Measurements from ENCODE around the gene AGBL3.

Gene AGBL3

GRCh38 chr7:134991469-134992339, 5.4 kb downstream of the AGBL3 start:
- DNase-seq (ENCODE audit: low read depth), result peak; percentile 25
- TF ChIP-seq CTCF (IDR thresholded peaks at IDR 0.05; ENCODE audit: insufficient read depth, low read depth, low read length, missing control alignments), result no peak
- H3K4me3 ChIP-seq (ENCODE audit: low read depth, low read length), result peak overlapping the region; percentile 33

- peak; percentile 91 for DNase-seq (ENCODE audit: low read depth)
- H3K4me3 ChIP-seq (ENCODE audit: low read depth, low read length), result peak overlapping the region; percentile 33
- TF ChIP-seq CTCF (IDR thresholded peaks at IDR 0.05; ENCODE audit: insufficient read depth, low read depth, low read length, missing control alignments), result no peak
Observed at GRCh38 chr7:134992626-134993179, 6.4 kb downstream of the AGBL3 start.

GRCh38 chr7:134993877-134994456, 7.7 kb downstream of the AGBL3 start:
- DNase-seq (ENCODE audit: low read depth), result no peak
- H3K4me3 ChIP-seq (ENCODE audit: low read depth, low read length), result no peak overlapping the region
- TF ChIP-seq CTCF (IDR thresholded peaks at IDR 0.05; ENCODE audit: insufficient read depth, low read depth, low read length, missing control alignments), result no peak

GRCh38 chr7:134995239-134996096, 9.2 kb downstream of the AGBL3 start:
- no peak for TF ChIP-seq CTCF (IDR thresholded peaks at IDR 0.05; ENCODE audit: insufficient read depth, low read depth, low read length, missing control alignments)
- DNase-seq (ENCODE audit: low read depth), result peak; percentile 89
- H3K4me3 ChIP-seq (ENCODE audit: low read depth, low read length), result peak overlapping the region; percentile 44

DNA sequence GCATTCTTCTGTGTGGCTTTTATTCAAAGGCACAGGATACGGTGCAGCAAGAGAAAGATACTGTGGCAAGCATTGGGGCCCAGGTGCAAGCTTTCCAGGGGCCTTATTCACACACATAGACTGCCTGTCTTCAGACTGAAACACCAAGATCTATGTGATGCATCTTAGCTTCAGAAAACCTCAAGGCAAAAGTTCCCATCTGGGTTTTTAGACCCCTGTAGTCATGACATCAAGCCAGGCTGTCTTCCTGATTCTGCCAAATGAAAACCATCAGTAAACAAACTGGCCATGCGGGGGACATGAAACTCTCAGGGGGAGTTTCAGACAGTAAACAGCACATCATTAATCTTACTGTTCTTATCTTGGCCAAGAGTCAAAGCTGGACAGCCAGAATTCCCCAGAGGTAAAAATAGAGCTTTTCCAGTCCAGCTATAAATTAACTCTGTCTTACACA, 9.8 kb downstream of the AGBL3 start:
- DNase-seq (ENCODE audit: low read depth), result peak; percentile 94
- TF ChIP-seq CTCF (IDR thresholded peaks at IDR 0.05; ENCODE audit: insufficient read depth, low read depth, low read length, missing control alignments), result no peak
- H3K4me3 ChIP-seq (ENCODE audit: low read depth, low read length), result peak overlapping the region; percentile 44

DNA sequence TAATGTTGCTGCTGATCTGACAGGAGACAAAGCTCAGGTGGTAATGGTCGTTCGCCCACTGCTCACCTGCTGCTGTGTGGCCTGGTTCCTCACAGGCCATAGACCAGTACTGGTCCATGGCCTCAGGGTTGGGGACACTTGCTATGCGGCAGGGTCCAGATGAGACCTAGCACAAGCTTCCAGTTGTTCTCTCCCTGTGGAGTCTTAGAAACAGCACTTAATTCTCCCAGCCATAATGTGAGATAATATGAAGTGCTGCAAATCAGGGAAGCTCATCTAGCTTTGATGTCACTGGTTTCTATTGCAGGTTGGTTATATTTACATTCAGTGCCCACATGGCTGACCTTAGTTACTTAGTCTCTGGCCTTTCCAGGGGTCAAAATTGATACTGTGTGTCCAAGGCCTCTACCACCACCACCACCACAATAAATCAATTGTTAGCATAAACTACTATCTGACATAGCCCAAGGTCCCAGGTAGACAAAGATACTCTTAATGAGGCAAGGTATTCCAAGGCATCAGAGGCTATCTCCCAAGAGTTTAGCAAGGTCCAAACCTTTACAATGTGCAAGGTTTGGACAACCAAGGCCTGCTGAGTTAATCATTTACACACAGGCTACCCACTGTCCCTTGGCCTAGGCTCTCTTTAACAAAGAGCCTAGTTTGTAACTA, 11.0 kb downstream of the AGBL3 start:
- no peak overlapping the region for H3K4me3 ChIP-seq (ENCODE audit: low read depth, low read length)
- no peak for DNase-seq (ENCODE audit: low read depth)
- no peak for TF ChIP-seq CTCF (IDR thresholded peaks at IDR 0.05; ENCODE audit: insufficient read depth, low read depth, low read length, missing control alignments)

Measured in GM12865 (cell line).